Trophoblast cell (in vitro differentiated cells and primary cell): ENCODE measurements around the gene FGF11.

Source experiments
- DNase-seq, 2 donors: peaks; one replicate each; pipeline ENCODE4 v3.0.0-alpha.2; 2016
- H2AFZ ChIP-seq: 2 replicates; pipeline ENCODE4 v1.6.1; 2013; ENCODE audit warnings: low read length, moderate library complexity, mild to moderate bottlenecking; ENCODE audit not compliant: insufficient read depth, poor library complexity
- H2AK5ac ChIP-seq: 2 replicates; pipeline ENCODE4 v1.6.1; 2013; ENCODE audit warnings: mild to moderate bottlenecking, low read length
- H2BK120ac ChIP-seq: 2 replicates; pipeline ENCODE4 v1.6.1; 2013; ENCODE audit warnings: low read length, mild to moderate bottlenecking, moderate library complexity; ENCODE audit not compliant: insufficient read depth, poor library complexity
- H2BK12ac ChIP-seq: 2 replicates; pipeline ENCODE4 v1.6.1; 2013; ENCODE audit warnings: mild to moderate bottlenecking, low read length, moderate library complexity
- H2BK5ac ChIP-seq: 2 replicates; pipeline ENCODE4 v1.6.1; 2013; ENCODE audit warnings: low read length, low read depth, moderate library complexity, mild to moderate bottlenecking; ENCODE audit not compliant: poor library complexity
- H3K14ac ChIP-seq: 2 replicates; pipeline ENCODE4 v1.6.1; 2013; ENCODE audit warnings: mild to moderate bottlenecking, low read length
- H3K18ac ChIP-seq: 2 replicates; pipeline ENCODE4 v1.6.1; 2013; ENCODE audit warnings: mild to moderate bottlenecking, low read length
- H3K23ac ChIP-seq: 2 replicates; pipeline ENCODE4 v1.6.1; 2013; ENCODE audit warnings: low read length
- H3K27ac ChIP-seq: 2 replicates; pipeline ENCODE4 v1.5.1; 2013; ENCODE audit warnings: low read depth, mild to moderate bottlenecking, inconsistent platforms, low read length, moderate library complexity
- H3K27me3 ChIP-seq: 2 replicates; pipeline ENCODE4 v1.6.1; 2013; ENCODE audit warnings: inconsistent platforms, mild to moderate bottlenecking, low read length, moderate library complexity; ENCODE audit not compliant: insufficient read depth
- H3K36me3 ChIP-seq, 2 experiments: 1 replicate in 1 of 2; 2 replicates in 1 of 2; pipeline ENCODE4 v1.6.1; 2013; ENCODE audit warnings: low read length in 2 of 2, mild to moderate bottlenecking in 2 of 2, moderate library complexity in 1 of 2; ENCODE audit not compliant: insufficient read depth in 2 of 2, control insufficient read depth in 1 of 2
- H3K4ac ChIP-seq: 2 replicates; pipeline ENCODE4 v1.6.1; 2013; ENCODE audit warnings: low read depth, mild to moderate bottlenecking, low read length, moderate library complexity
- H3K4me1 ChIP-seq, 2 experiments: 1 replicate in 1 of 2; 2 replicates in 1 of 2; pipeline ENCODE4 v1.6.1; 2013; ENCODE audit warnings: low read length in 2 of 2, mild to moderate bottlenecking in 2 of 2, moderate library complexity in 1 of 2; ENCODE audit not compliant: insufficient read depth in 2 of 2, control insufficient read depth in 1 of 2
- H3K4me2 ChIP-seq: 2 replicates; pipeline ENCODE4 v1.6.1; 2013; ENCODE audit warnings: inconsistent platforms, mild to moderate bottlenecking, low read length, moderate library complexity
- H3K4me3 ChIP-seq: 2 replicates; pipeline ENCODE4 v1.5.1; 2013; ENCODE audit warnings: mild to moderate bottlenecking, low read depth, low read length, inconsistent platforms
- H3K79me1 ChIP-seq: one replicate; pipeline ENCODE4 v1.6.1; 2013; ENCODE audit warnings: low read length
- H3K79me2 ChIP-seq: 2 replicates; pipeline ENCODE4 v1.6.1; 2013; ENCODE audit warnings: low read length, mild to moderate bottlenecking; ENCODE audit not compliant: control insufficient read depth, insufficient read depth, poor library complexity
- H3K9ac ChIP-seq: 2 replicates; pipeline ENCODE4 v1.6.1; 2013; ENCODE audit warnings: mild to moderate bottlenecking, low read length
- H3K9me3 ChIP-seq: 2 replicates; pipeline ENCODE4 v1.6.1; 2013; ENCODE audit warnings: low read depth, mild to moderate bottlenecking, control low read depth, inconsistent platforms, low read length; ENCODE audit not compliant: insufficient read depth
- H4K12ac ChIP-seq: 2 replicates; pipeline ENCODE4 v1.6.1; 2013; ENCODE audit warnings: low read depth, mild to moderate bottlenecking, low read length, moderate library complexity
- H4K8ac ChIP-seq: 2 replicates; pipeline ENCODE4 v1.6.1; 2013; ENCODE audit warnings: low read depth, mild to moderate bottlenecking, low read length, moderate library complexity
- H4K91ac ChIP-seq: one replicate; pipeline ENCODE4 v1.6.1; 2013; ENCODE audit warnings: low read depth, mild to moderate bottlenecking, low read length, moderate library complexity
- WGBS: extraction: QIAGEN DNeasy Blood & Tissue Kit; methylation state at CpG from one replicate; pipeline ENCODE4 v1.1.7; 2013; ENCODE audit warnings: missing lambda C conversion rate; ENCODE audit not compliant: insufficient read length, insufficient coverage; ENCODE audit errors: extremely low coverage; 5-methylcytosine and 5-hydroxymethylcytosine counted together

Gene FGF11

DNA sequence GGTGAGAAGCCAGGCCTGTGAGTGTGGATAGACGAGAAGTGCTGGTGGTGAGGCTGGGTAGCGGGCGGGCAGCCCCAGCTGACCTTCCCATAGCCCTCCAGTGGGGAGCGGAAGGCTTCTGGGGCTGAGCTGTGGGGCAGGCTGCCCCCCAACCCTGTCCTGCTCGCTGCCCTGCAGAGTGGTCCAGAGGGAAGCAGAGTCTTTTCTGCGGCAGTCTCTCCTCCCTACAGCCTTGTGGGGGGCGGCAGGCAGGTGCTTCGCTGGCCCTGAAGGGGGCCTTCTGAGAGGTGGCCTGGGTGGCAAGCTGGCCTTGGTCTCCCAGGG lies 27.9 kb upstream of the FGF11 start:
- Histone ChIP-seq H3K4ac (no peak overlapping the region), H2BK120ac (no peak overlapping the region)
- no CpG with 5 or more reads among the region's 8 CpGs for WGBS

DNA sequence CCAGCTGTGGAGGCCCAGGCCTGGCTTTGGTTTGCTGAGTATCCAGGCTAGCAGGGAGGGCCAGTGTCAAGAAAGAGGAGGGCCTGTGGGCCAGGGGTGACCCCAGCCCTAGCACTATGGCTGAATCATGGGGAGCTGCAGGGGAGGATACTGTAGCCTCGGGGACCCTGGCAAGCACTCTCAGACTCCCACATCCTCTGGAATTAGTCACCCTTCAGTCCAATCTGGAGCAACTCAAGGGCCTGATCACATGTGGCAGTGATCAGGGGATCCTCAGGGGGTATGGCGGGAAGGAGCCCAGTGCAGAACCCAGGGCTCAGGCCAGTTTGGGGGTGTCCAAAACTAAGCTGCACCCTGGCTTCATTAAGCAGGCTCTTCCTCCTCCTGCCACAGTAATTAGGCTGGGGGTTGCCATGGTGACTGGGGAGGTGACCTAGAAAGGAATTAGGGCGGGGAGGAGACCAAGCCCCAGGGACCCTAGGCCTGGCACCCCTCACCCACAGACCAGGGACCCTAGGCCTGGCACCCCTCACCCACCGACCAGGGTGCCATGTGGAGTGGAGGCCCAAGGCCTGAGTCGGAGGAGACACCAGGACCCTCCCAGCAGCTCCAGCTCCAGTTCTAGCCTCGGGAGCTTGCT lies 25.8 kb upstream of the FGF11 start:
- H3K27me3 ChIP-seq: no peaks in the 10 kb centered on the region
- no peaks in the 10 kb centered on the region for H3K79me2 ChIP-seq
- no peak overlapping the region for H4K91ac ChIP-seq
- H3K4me2 ChIP-seq: no peak overlapping the region
- no peak overlapping the region for H3K4ac ChIP-seq
- no peak overlapping the region for H4K12ac ChIP-seq
- no peak overlapping the region for H2AFZ ChIP-seq
- WGBS: no CpG with 5 or more reads among the region's 6 CpGs
- H3K4me1 ChIP-seq: no peaks in the 10 kb centered on the region
- H2BK5ac ChIP-seq: no peak overlapping the region
- no peak overlapping the region for H3K4me3 ChIP-seq
- H3K14ac ChIP-seq: no peak overlapping the region
- no peak overlapping the region for H3K18ac ChIP-seq
- no peak overlapping the region for H2BK120ac ChIP-seq
- no peak overlapping the region for H4K8ac ChIP-seq
- H2AK5ac ChIP-seq: no peak overlapping the region
- no peak for DNase-seq
- H3K23ac ChIP-seq: no peak overlapping the region
- H3K79me1 ChIP-seq: no peaks in the 10 kb centered on the region
- H2BK12ac ChIP-seq: no peak overlapping the region
- H3K36me3 ChIP-seq: peaks cover 37 to 46% of the 10 kb centered on the region in 2 experiments
- no peak overlapping the region for H3K9ac ChIP-seq
- H3K27ac ChIP-seq: no peak overlapping the region
- H3K9me3 ChIP-seq: no peaks in the 10 kb centered on the region

More for the DNA sequence above, 27.9 kb upstream of the FGF11 start:
- no peak for DNase-seq
- no peaks in the 10 kb centered on the region for H3K79me2 ChIP-seq
- no peak overlapping the region for H3K27ac ChIP-seq
- H2AFZ ChIP-seq: no peak overlapping the region
- H2BK5ac ChIP-seq: no peak overlapping the region
- H3K18ac ChIP-seq: no peak overlapping the region
- H3K27me3 ChIP-seq: no peaks in the 10 kb centered on the region
- H3K14ac ChIP-seq: no peak overlapping the region
- peaks cover 28 to 34% of the 10 kb centered on the region in 2 experiments for H3K36me3 ChIP-seq
- no peaks in the 10 kb centered on the region for H3K79me1 ChIP-seq
- H3K9me3 ChIP-seq: no peaks in the 10 kb centered on the region
- H3K4me1 ChIP-seq: no peaks in the 10 kb centered on the region
- H4K12ac ChIP-seq: no peak overlapping the region
- H2AK5ac ChIP-seq: no peak overlapping the region
- no peak overlapping the region for H2BK12ac ChIP-seq
- no peak overlapping the region for H3K23ac ChIP-seq
- no peak overlapping the region for H3K4me3 ChIP-seq
- no peak overlapping the region for H4K91ac ChIP-seq
- H3K9ac ChIP-seq: no peak overlapping the region
- H3K4me2 ChIP-seq: no peak overlapping the region
- H4K8ac ChIP-seq: no peak overlapping the region

DNA sequence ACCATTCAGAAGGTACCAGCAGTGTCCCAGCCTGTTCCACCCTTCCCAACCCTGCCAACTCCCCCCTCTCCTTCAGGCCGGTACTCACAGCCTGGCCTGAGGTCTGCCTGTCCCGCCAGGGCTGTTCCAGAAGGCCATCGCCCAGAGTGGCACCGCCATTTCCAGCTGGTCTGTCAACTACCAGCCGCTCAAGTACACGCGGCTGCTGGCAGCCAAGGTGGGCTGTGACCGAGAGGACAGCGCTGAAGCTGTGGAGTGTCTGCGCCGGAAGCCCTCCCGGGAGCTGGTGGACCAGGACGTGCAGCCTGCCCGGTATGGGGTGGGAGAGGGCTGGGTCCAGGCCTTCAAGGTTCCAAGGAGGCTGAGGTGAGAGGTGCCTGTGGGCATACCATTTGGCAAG lies 24.5 kb upstream of the FGF11 start:
- no peak overlapping the region for H3K4me3 ChIP-seq
- peaks cover 23 to 35% of the 10 kb centered on the region in 2 experiments for H3K36me3 ChIP-seq
- no peak overlapping the region for H3K14ac ChIP-seq
- no peaks in the 10 kb centered on the region for H3K79me1 ChIP-seq
- H3K9ac ChIP-seq: no peak overlapping the region
- H4K8ac ChIP-seq: no peak overlapping the region
- H2AFZ ChIP-seq: no peak overlapping the region
- H3K27ac ChIP-seq: no peak overlapping the region
- no peaks in the 10 kb centered on the region for H3K79me2 ChIP-seq
- no peak overlapping the region for H3K4me2 ChIP-seq
- peaks cover 0 to under 1% of the 10 kb centered on the region in 2 experiments for H3K4me1 ChIP-seq
- H3K18ac ChIP-seq: no peak overlapping the region
- no CpG with 5 or more reads among the region's 14 CpGs for WGBS
- H3K9me3 ChIP-seq: no peaks in the 10 kb centered on the region
- no peaks in the 10 kb centered on the region for H3K27me3 ChIP-seq
- no peak for DNase-seq
- H2BK12ac ChIP-seq: no peak overlapping the region
- no peak overlapping the region for H3K4ac ChIP-seq
- H4K91ac ChIP-seq: no peak overlapping the region
- H4K12ac ChIP-seq: no peak overlapping the region
- H3K23ac ChIP-seq: no peak overlapping the region
- no peak overlapping the region for H2BK5ac ChIP-seq
- no peak overlapping the region for H2BK120ac ChIP-seq
- H2AK5ac ChIP-seq: no peak overlapping the region

DNA sequence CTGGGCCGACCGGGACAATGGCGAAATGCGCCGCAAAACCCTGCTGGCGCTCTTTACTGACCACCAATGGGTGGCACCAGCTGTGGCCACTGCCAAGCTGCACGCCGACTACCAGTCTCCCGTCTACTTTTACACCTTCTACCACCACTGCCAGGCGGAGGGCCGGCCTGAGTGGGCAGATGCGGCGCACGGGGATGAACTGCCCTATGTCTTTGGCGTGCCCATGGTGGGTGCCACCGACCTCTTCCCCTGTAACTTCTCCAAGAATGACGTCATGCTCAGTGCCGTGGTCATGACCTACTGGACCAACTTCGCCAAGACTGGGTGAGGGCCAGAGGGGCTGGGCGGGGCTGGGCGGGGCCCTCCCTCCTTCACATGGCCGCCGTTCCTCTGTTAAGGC lies 23.5 kb upstream of the FGF11 start:
- Histone ChIP-seq H4K91ac (no peak overlapping the region), H3K79me2 (no peaks in the 10 kb centered on the region), H3K23ac (no peak overlapping the region), H3K9me3 (no peaks in the 10 kb centered on the region), H3K27ac (no peak overlapping the region), H3K4me1 (peaks cover 0 to 2% of the 10 kb centered on the region in 2 experiments), H2AFZ (no peak overlapping the region), H3K79me1 (no peaks in the 10 kb centered on the region), H3K18ac (no peak overlapping the region), H2BK5ac (no peak overlapping the region), H3K14ac (no peak overlapping the region), H3K9ac (no peak overlapping the region), H4K12ac (no peak overlapping the region), H2BK12ac (no peak overlapping the region), H4K8ac (no peak overlapping the region), H2AK5ac (no peak overlapping the region), H3K4me3 (no peak overlapping the region), H3K27me3 (no peaks in the 10 kb centered on the region), H3K4me2 (no peak overlapping the region), H2BK120ac (no peak overlapping the region), H3K36me3 (peaks cover 22 to 29% of the 10 kb centered on the region in 2 experiments), H3K4ac (no peak overlapping the region)
- DNase-seq: no peak
- WGBS: no CpG with 5 or more reads among the region's 23 CpGs
